Endodermal cell (in vitro differentiated cells): Measurements from ENCODE around the gene SPEF2. TPM values are rescaled to one million over a fixed set of nuclear protein-coding genes. Genes with fewer than 3 reads are reported as not detected.

Source experiments
- DNase-seq: peaks from one replicate; pipeline ENCODE4 v3.0.0-alpha.2; 2017
- H3K27ac ChIP-seq: 2 replicates; pipeline ENCODE4 v1.5.1; 2013; ENCODE audit warnings: mild to moderate bottlenecking, low read depth, low read length, moderate library complexity
- H3K27me3 ChIP-seq: 2 replicates; pipeline ENCODE4 v1.6.1; 2013; ENCODE audit warnings: mild to moderate bottlenecking, low read length, moderate library complexity; ENCODE audit not compliant: insufficient read depth, control insufficient read depth, poor library complexity, severe bottlenecking
- H3K36me3 ChIP-seq: 2 replicates; pipeline ENCODE4 v1.7.0; 2013; ENCODE audit warnings: mild to moderate bottlenecking, low read length, moderate library complexity; ENCODE audit not compliant: control insufficient read depth, insufficient read depth
- H3K4me1 ChIP-seq: one replicate; pipeline ENCODE4 v1.7.0; 2013; ENCODE audit warnings: low read length; ENCODE audit not compliant: control insufficient read depth, insufficient read depth
- H3K4me3 ChIP-seq: 2 replicates; pipeline ENCODE4 v1.5.1; 2013; ENCODE audit warnings: mild to moderate bottlenecking, low read length, moderate library complexity
- H3K9ac ChIP-seq: 2 replicates; pipeline ENCODE4 v1.6.1; 2013; ENCODE audit warnings: mild to moderate bottlenecking, low read length, moderate library complexity; ENCODE audit not compliant: poor library complexity, severe bottlenecking; ENCODE audit errors: extremely low read depth
- H3K9me3 ChIP-seq: 2 replicates; pipeline ENCODE4 v1.6.1; 2013; ENCODE audit warnings: mild to moderate bottlenecking, low read length, moderate library complexity; ENCODE audit not compliant: control insufficient read depth
- H3K27ac Mint-ChIP-seq: 2 replicates; pipeline ENCODE4 v1.8.0; 2020; ENCODE audit warnings: mixed read lengths
- H3K27me3 Mint-ChIP-seq: 2 replicates; pipeline ENCODE4 v1.8.0; 2021; ENCODE audit warnings: mild to moderate bottlenecking, mixed read lengths; ENCODE audit not compliant: insufficient read depth
- H3K36me3 Mint-ChIP-seq: 2 replicates; pipeline ENCODE4 v1.8.0; 2020; ENCODE audit warnings: low read depth, mixed read lengths
- H3K4me1 Mint-ChIP-seq: 2 replicates; pipeline ENCODE4 v1.8.0; 2020; ENCODE audit warnings: mixed read lengths
- H3K4me3 Mint-ChIP-seq: 2 replicates; pipeline ENCODE4 v1.8.0; 2020; ENCODE audit warnings: mild to moderate bottlenecking, moderate library complexity, mixed read lengths
- H3K9me3 Mint-ChIP-seq: 2 replicates; pipeline ENCODE4 v1.8.0; 2020; ENCODE audit warnings: mild to moderate bottlenecking, mixed read lengths
- CTCF ChIP-seq: fragments of 200-600 bp; sonication (generic); conservative IDR thresholded peaks from 2 replicates; pipeline ENCODE4 v1.5.0; 2021; ENCODE audit warnings: antibody characterized with exemption, mild to moderate bottlenecking
- WGBS, 2 experiments: methylation state at CpG; one replicate each; pipeline versions ENCODE4 v1.1.5 to v1.1.7; 2013; ENCODE audit warnings: missing lambda C conversion rate in 2 of 2, mixed read lengths in 1 of 2; ENCODE audit not compliant: insufficient coverage in 1 of 2, insufficient read length in 1 of 2; 5-methylcytosine and 5-hydroxymethylcytosine counted together
- total RNA-seq, 2 donors: library from RNA; stranded (reverse); fragmentation: NEBNext Ultra II Directional in 1 of 2; extraction: Animal tissue kit (Norgen Biotek cat#: 25700) in 1 of 2; gene quantifications; 2 replicates in 1 of 2; 3 replicates in 1 of 2; pipeline ENCODE4 v1.2.1, GENCODE V29; 2021

SPEF2 gene
- total RNA-seq, 2 donors from 2014 or later, result 3.3 to 4.0 TPM

GRCh38 chr5:35820735-35821134 is 203.1 kb downstream of the SPEF2 start:
- no peaks in the 10 kb centered on the region for H3K9me3 Mint-ChIP-seq
- no peak for DNase-seq
- peaks cover 14% of the 10 kb centered on the region for H3K27me3 Mint-ChIP-seq
- no peak overlapping the region for H3K4me3 ChIP-seq
- H3K9ac ChIP-seq, result no peak overlapping the region
- no peaks in the 10 kb centered on the region for H3K27me3 ChIP-seq
- WGBS, 2 experiments, result 80 to 91% methylated on average over 3 to 4 of the region's 4 CpGs
- H3K36me3 ChIP-seq, result no peaks in the 10 kb centered on the region
- no peak overlapping the region for H3K4me3 Mint-ChIP-seq
- no peak overlapping the region for H3K27ac ChIP-seq
- H3K4me1 Mint-ChIP-seq, result no peaks in the 10 kb centered on the region
- no peaks in the 10 kb centered on the region for H3K4me1 ChIP-seq
- H3K36me3 Mint-ChIP-seq, result no peaks in the 10 kb centered on the region
- H3K27ac Mint-ChIP-seq, result no peak overlapping the region
- no peak for TF ChIP-seq CTCF
- no peaks in the 10 kb centered on the region for H3K9me3 ChIP-seq

- no peaks in the 10 kb centered on the region for H3K9me3 Mint-ChIP-seq
- H3K27me3 Mint-ChIP-seq, result peaks cover 20% of the 10 kb centered on the region
- Histone ChIP-seq H3K4me3 (no peak overlapping the region), H3K9ac (no peak overlapping the region), H3K4me1 (no peaks in the 10 kb centered on the region), H3K36me3 (no peaks in the 10 kb centered on the region), H3K27ac (no peak overlapping the region), H3K27me3 (no peaks in the 10 kb centered on the region), H3K9me3 (no peaks in the 10 kb centered on the region)
- H3K4me3 Mint-ChIP-seq, result no peak overlapping the region
- 88% methylated on average over 1 to 2 of the region's 2 CpGs for WGBS, 2 experiments
- no peaks in the 10 kb centered on the region for H3K4me1 Mint-ChIP-seq
- TF ChIP-seq CTCF, result no peak
- no peak for DNase-seq
- H3K27ac Mint-ChIP-seq, result no peak overlapping the region
- H3K36me3 Mint-ChIP-seq, result no peaks in the 10 kb centered on the region
These were observed 203.8 kb downstream of the SPEF2 start for GRCh38 chr5:35821513-35821912.

- Mint-ChIP-seq H3K27me3 (peaks cover 30% of the 10 kb centered on the region), H3K9me3 (no peaks in the 10 kb centered on the region), H3K27ac (no peak overlapping the region), H3K4me3 (no peak overlapping the region), H3K4me1 (no peaks in the 10 kb centered on the region), H3K36me3 (no peaks in the 10 kb centered on the region)
- Histone ChIP-seq H3K27me3 (no peaks in the 10 kb centered on the region), H3K27ac (no peak overlapping the region), H3K36me3 (no peaks in the 10 kb centered on the region), H3K9ac (no peak overlapping the region), H3K4me1 (no peaks in the 10 kb centered on the region), H3K9me3 (no peaks in the 10 kb centered on the region), H3K4me3 (no peak overlapping the region)
- WGBS, 2 experiments, result 94 to 98% methylated on average over 8 of the region's 8 CpGs
- DNase-seq, result no peak
- no peak for TF ChIP-seq CTCF
These were observed 204.8 kb downstream of the SPEF2 start for GRCh38 chr5:35822511-35822910.
